Nephron progenitor cell (in vitro differentiated cells): Measurements from ENCODE around the gene E2F1.

Experiments used
- DNase-seq: peaks from one replicate; pipeline ENCODE4 v3.0.0; 2021
- H3K27ac Mint-ChIP-seq: 2 replicates; pipeline ENCODE4 v1.8.0; 2021; ENCODE audit warnings: mild to moderate bottlenecking, moderate library complexity, mixed read lengths
- H3K27me3 Mint-ChIP-seq: 2 replicates; pipeline ENCODE4 v1.8.0; 2021; ENCODE audit warnings: mild to moderate bottlenecking, low read depth, mixed read lengths; ENCODE audit not compliant: poor library complexity
- H3K36me3 Mint-ChIP-seq: 2 replicates; pipeline ENCODE4 v1.8.0; 2021; ENCODE audit warnings: low read depth, mixed read lengths
- H3K4me1 Mint-ChIP-seq: 2 replicates; pipeline ENCODE4 v1.8.0; 2021; ENCODE audit warnings: mixed read lengths
- H3K4me3 Mint-ChIP-seq: 2 replicates; pipeline ENCODE4 v1.8.0; 2021; ENCODE audit warnings: mild to moderate bottlenecking, moderate library complexity, mixed read lengths
- H3K9me3 Mint-ChIP-seq: 2 replicates; pipeline ENCODE4 v1.8.0; 2021; ENCODE audit warnings: mild to moderate bottlenecking, moderate library complexity, mixed read lengths
- CTCF ChIP-seq: fragments of 200-600 bp; sonication (generic); IDR thresholded peaks from 2 replicates; pipeline ENCODE4 v1.5.0; 2021; ENCODE audit warnings: antibody characterized with exemption

E2F1 gene

GRCh38 chr20:33686100-33686983, at the start of gene E2F1:
E2F1 (minus strand) TSS chr20:33686385; CDS start chr20:33686264, 121 bp downstream.
- Mint-ChIP-seq H3K4me3 (peak within 1 kb of the TSS; percentile 80), H3K27me3 (peaks cover 5% of the 10 kb centered on the region), H3K4me1 (peaks cover 44% of the 10 kb centered on the region), H3K36me3 (no peaks in the 10 kb centered on the region), H3K9me3 (no peaks in the 10 kb centered on the region), H3K27ac (no peak within 1 kb of the TSS)
- no peak for TF ChIP-seq CTCF
- DNase-seq: peak; percentile 98

GRCh38 chr20:33733654-33734576, 47.7 kb upstream of the E2F1 start:
- Mint-ChIP-seq H3K4me1 (peaks cover 26% of the 10 kb centered on the region), H3K36me3 (peaks cover 15% of the 10 kb centered on the region)

GRCh38 chr20:33732166-33732970, 46.2 kb upstream of the E2F1 start:
- Mint-ChIP-seq H3K36me3 (peaks cover 15% of the 10 kb centered on the region), H3K27ac (no peak overlapping the region), H3K4me1 (peaks cover 26% of the 10 kb centered on the region), H3K27me3 (peaks cover 3% of the 10 kb centered on the region), H3K4me3 (peak overlapping the region; percentile 82), H3K9me3 (peaks cover 27% of the 10 kb centered on the region)
- no peak for TF ChIP-seq CTCF
- DNase-seq: no peak

More at GRCh38 chr20:33733654-33734576, 47.7 kb upstream of the E2F1 start:
- DNase-seq: no peak
- Mint-ChIP-seq H3K27ac (no peak overlapping the region), H3K27me3 (peaks cover 3% of the 10 kb centered on the region), H3K9me3 (peaks cover 37% of the 10 kb centered on the region), H3K4me3 (peak overlapping the region; percentile 46)
- no peak for TF ChIP-seq CTCF

GRCh38 chr20:33731693-33732165, 45.5 kb upstream of the E2F1 start, which contains the start of gene ZNF341:
ZNF341 (plus strand) TSS chr20:33731996; CDS start chr20:33732022, 26 bp downstream.
- peaks cover 26% of the 10 kb centered on the region for H3K4me1 Mint-ChIP-seq
- TF ChIP-seq CTCF: peak; percentile 88
- peak within 1 kb of the TSS; percentile 84 for H3K4me3 Mint-ChIP-seq
- H3K27ac Mint-ChIP-seq: peak within 1 kb of the TSS; percentile 44
- H3K9me3 Mint-ChIP-seq: peaks cover 20% of the 10 kb centered on the region
- H3K36me3 Mint-ChIP-seq: peaks cover 12% of the 10 kb centered on the region
- peak; percentile 93 for DNase-seq
- H3K27me3 Mint-ChIP-seq: peaks cover 8% of the 10 kb centered on the region

GRCh38 chr20:33730946-33731692, 44.9 kb upstream of the E2F1 start:
- peaks cover 26% of the 10 kb centered on the region for H3K4me1 Mint-ChIP-seq
- DNase-seq: no peak
- TF ChIP-seq CTCF: no peak
- peaks cover 14% of the 10 kb centered on the region for H3K9me3 Mint-ChIP-seq
- peaks cover 11% of the 10 kb centered on the region for H3K27me3 Mint-ChIP-seq
- H3K27ac Mint-ChIP-seq: peak overlapping the region; percentile 44
- H3K4me3 Mint-ChIP-seq: peak overlapping the region; percentile 84
- H3K36me3 Mint-ChIP-seq: peaks cover 7% of the 10 kb centered on the region
